K562 (cell line): ENCODE data around the gene KCNQ5. TPM values are rescaled to one million over a fixed set of nuclear protein-coding genes. Genes with fewer than 3 reads are reported as not detected.

Source experiments
- ATAC-seq: fragments of 200-7000 bp; cut with Tn5 transposase; 3 replicates; pipeline ENCODE4 v1.9.1; 2020; ENCODE audit warnings: moderate library complexity
- BruUV-seq: library from RNA; stranded (reverse); fragments of 400-500 nt; replicated peaks from 2 replicates; lab custom pipeline; 2021; lab: Mats Ljungman, UMichigan
- CTCF ChIA-PET: fragments of 300-600 bp; formaldehyde crosslinking; extraction: SDS; loops from one replicate; lab custom pipeline; 2021; ENCODE audit warnings: low intra/inter-chr PET ratio; lab: Yijun Ruan, JAX
- POLR2A ChIA-PET: fragments of 300-600, 350-650 bp; sonication (Branson Sonifier 250); formaldehyde crosslinking; extraction: SDS; loops from one replicate; lab custom pipeline; 2021; ENCODE audit warnings: antibody characterized with exemption, inconsistent platforms; lab: Yijun Ruan, JAX
- DNase-seq, 4 experiments: peaks; one replicate each; pipeline versions ENCODE4 v3.0.0 to v3.0.0-alpha.2; 2011 to 2018; ENCODE audit warnings: low spot score in 3 of 4, mixed read lengths in 3 of 4; ENCODE audit errors: extremely low read depth in 1 of 4
- FAIRE-seq: peaks from 2 replicates; lab custom pipeline; 2011; peaks lifted over from hg19 to GRCh38; lab: Jason Lieb, UNC
- H2AFZ ChIP-seq: 2 replicates; pipeline ENCODE4 v1.6.0; 2011; ENCODE audit warnings: low read depth, low read length, control low read depth, inconsistent platforms
- H3K27ac ChIP-seq: fragments of 200-600 bp; 3 replicates; pipeline ENCODE4 v1.8.0; 2011; ENCODE audit warnings: low read depth, mild to moderate bottlenecking, control low read depth, inconsistent platforms, low read length, moderate library complexity, mixed read lengths; ENCODE audit errors: extremely low read depth
- H3K27me3 ChIP-seq, 2 experiments: fragments of 300-600 bp in 1 of 2; 2 replicates in 1 of 2; 3 replicates in 1 of 2; pipeline versions ENCODE4 v1.6.0 to v1.8.0; 2011; ENCODE audit warnings: inconsistent platforms in 2 of 2, low read length in 2 of 2, mild to moderate bottlenecking in 1 of 2, mixed read lengths in 1 of 2, moderate library complexity in 1 of 2; ENCODE audit not compliant: control insufficient read depth in 2 of 2, insufficient read depth in 2 of 2
- H3K36me3 ChIP-seq: fragments of 300-600 bp; 3 replicates; pipeline ENCODE4 v1.8.0; 2011; ENCODE audit warnings: mild to moderate bottlenecking, low read length, inconsistent platforms; ENCODE audit not compliant: control insufficient read depth, insufficient read depth
- H3K4me1 ChIP-seq, 2 experiments: fragments of 200-600 bp in 1 of 2; replicated peaks in 1 of 2; 2 replicates in 1 of 2; 3 replicates in 1 of 2; pipeline versions ENCODE4 v1.5.1 to v1.8.0; 2011; ENCODE audit warnings: inconsistent platforms in 2 of 2, low read length in 2 of 2, mild to moderate bottlenecking in 1 of 2, mixed read lengths in 1 of 2, moderate library complexity in 1 of 2; ENCODE audit not compliant: control insufficient read depth in 2 of 2, insufficient read depth in 2 of 2
- H3K4me2 ChIP-seq: 2 replicates; pipeline ENCODE4 v1.6.1; 2011; ENCODE audit warnings: low read length, control low read depth, inconsistent platforms, mixed read lengths; ENCODE audit not compliant: insufficient read depth
- H3K4me3 ChIP-seq: fragments of 200-600 bp; sonication (generic), shearing (Covaris generic); 2 replicates; pipeline ENCODE4 v1.5.1; 2016; ENCODE audit warnings: control low read depth, inconsistent platforms
- H3K79me2 ChIP-seq: fragments of 200-600 bp; 3 replicates; pipeline ENCODE4 v1.8.0; 2011; ENCODE audit warnings: low read length, inconsistent platforms; ENCODE audit not compliant: control insufficient read depth, insufficient read depth
- H3K9ac ChIP-seq, 2 experiments: 2 replicates each; pipeline versions ENCODE4 v1.6.0 to v1.6.1; 2011; ENCODE audit warnings: low read depth in 2 of 2, low read length in 2 of 2, control low read depth in 1 of 2, inconsistent platforms in 1 of 2, mild to moderate bottlenecking in 1 of 2, mixed read lengths in 1 of 2; ENCODE audit not compliant: insufficient read depth in 1 of 2
- H3K9me1 ChIP-seq: one replicate; pipeline ENCODE4 v1.6.0; 2011; ENCODE audit warnings: inconsistent platforms, mild to moderate bottlenecking, low read length, moderate library complexity; ENCODE audit not compliant: control insufficient read depth, insufficient read depth
- H3K9me3 ChIP-seq: replicated peaks from 2 replicates; pipeline ENCODE4 v1.5.1; 2011; ENCODE audit warnings: low read depth, low read length, inconsistent platforms; ENCODE audit not compliant: control insufficient read depth, insufficient read depth
- H4K20me1 ChIP-seq: replicated peaks from 2 replicates; pipeline ENCODE4 v1.6.1; 2011; ENCODE audit warnings: low read length, inconsistent platforms, mixed read lengths; ENCODE audit not compliant: control insufficient read depth, insufficient read depth
- BCOR ChIP-seq: fragments of 450-650 bp; IDR thresholded peaks from 2 replicates; pipeline ENCODE4 v1.6.1; 2016
- RBM25 ChIP-seq: fragments of 200-400 bp; formaldehyde crosslinking; IDR thresholded peaks from 2 replicates; pipeline ENCODE4 v1.6.1; 2018; ENCODE audit warnings: low read length, low read depth, moderate library complexity; ENCODE audit not compliant: severe bottlenecking
- SMARCB1 ChIP-seq: IDR thresholded peaks from 2 replicates; pipeline ENCODE4 v1.6.1; 2011; ENCODE audit warnings: improper control_type of control experiment, low read depth; ENCODE audit not compliant: insufficient read length
- ZNF146 ChIP-seq: IDR thresholded peaks from one replicate; pipeline ENCODE4 v1.6.1; 2018; ENCODE audit warnings: missing compliant biosample characterization; ENCODE audit not compliant: unreplicated experiment
- ZNF79 ChIP-seq: fragments of 250-450 bp; sonication (Bioruptor Pico); IDR thresholded peaks from 2 replicates; pipeline ENCODE4 v1.4.0; 2020; ENCODE audit warnings: low read depth, mild to moderate bottlenecking, moderate library complexity
- WGBS: fragments of 100-300 bp; shearing (Covaris generic); methylation state at CpG from one replicate; pipeline ENCODE4 v1.1.6; 2016; ENCODE audit warnings: low coverage, mixed read lengths; ENCODE audit not compliant: insufficient coverage; ENCODE audit errors: missing lambda C conversion rate; 5-methylcytosine and 5-hydroxymethylcytosine counted together
- in situ Hi-C: fragments of 300-500 bp; cut with MboI; formaldehyde crosslinking; loops from 4 replicates; pipeline ENCODE4 v1.15.0; 2018; ENCODE audit warnings: inconsistent platforms, mixed read lengths
- intact Hi-C: fragments of 100-400 bp; cut with micrococcal nuclease; formaldehyde crosslinking; loops from 2 replicates; pipeline ENCODE4 v1.14.2; 2022
- polyA plus RNA-seq, 8 experiments: library from polyadenylated mRNA; depleted of rRNA in 4 of 8; stranded (reverse) in 5 of 8; unstranded in 3 of 8; fragments of >200 nt; fragmentation: Nextera tagmentation in 2 of 8; fragmentation: Illumina TruSeq in 1 of 8; extraction: Ambion mirVana in 2 of 8; extraction: Trizol in 1 of 8; gene quantifications; 2 replicates each; pipeline versions ENCODE4 v1.2.1 to v1.2.3, GENCODE V29; 2011 to 2014; ENCODE audit warnings: inconsistent platforms in 1 of 8, missing spikeins in 1 of 8
- total RNA-seq, 7 experiments: library from RNA; depleted of rRNA in 6 of 7; stranded (reverse); fragments of >200 nt in 6 of 7; fragmentation: Illumina TruSeq in 2 of 7; extraction: Trizol in 2 of 7; gene quantifications; 2 replicates each; pipeline versions ENCODE4 v1.2.1 to v1.2.3, GENCODE V29; 2011 to 2021; ENCODE audit warnings: low replicate concordance in 1 of 7
- TF ChIP-seq, protein P1 (sequence below): fragments of 450-650 bp; IDR thresholded peaks from 2 replicates; pipeline ENCODE4 v1.6.1; 2017; ENCODE audit warnings: antibody characterized with exemption, mild to moderate bottlenecking
- TF ChIP-seq, protein P2 (sequence below): sonication (generic); formaldehyde crosslinking; IDR thresholded peaks from 2 replicates; pipeline ENCODE4 v1.8.1; 2022; ENCODE audit warnings: missing genetic modification reagents

Gene KCNQ5
- total and polyA plus RNA-seq, 9 of the 15 experiments (the other 6 are each of a cell fraction or from before 2014, with no cell fraction given), result 0.31 to 5.9 (median 2.6) TPM

DNA sequence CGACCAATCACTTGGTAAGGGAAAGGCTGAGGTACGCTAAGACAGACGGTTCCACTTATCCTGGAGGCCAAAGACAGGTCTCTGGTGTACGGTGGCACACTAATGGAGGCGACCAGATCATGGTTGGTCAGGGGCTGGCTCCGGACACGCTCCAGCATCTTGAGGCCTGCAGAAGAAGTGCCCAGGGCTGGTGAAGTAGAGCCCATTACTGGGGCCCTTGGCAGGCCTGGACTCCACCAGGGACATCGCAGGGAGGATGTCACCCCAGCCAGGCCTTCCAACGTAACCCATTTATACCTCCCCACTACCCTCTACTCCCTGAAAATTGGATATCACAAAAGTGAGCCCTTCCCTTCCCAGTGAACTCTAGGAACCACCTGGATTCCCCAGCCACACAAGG, 587.3 kb downstream of the KCNQ5 start (continued):
- TF ChIP-seq, protein P1, sequence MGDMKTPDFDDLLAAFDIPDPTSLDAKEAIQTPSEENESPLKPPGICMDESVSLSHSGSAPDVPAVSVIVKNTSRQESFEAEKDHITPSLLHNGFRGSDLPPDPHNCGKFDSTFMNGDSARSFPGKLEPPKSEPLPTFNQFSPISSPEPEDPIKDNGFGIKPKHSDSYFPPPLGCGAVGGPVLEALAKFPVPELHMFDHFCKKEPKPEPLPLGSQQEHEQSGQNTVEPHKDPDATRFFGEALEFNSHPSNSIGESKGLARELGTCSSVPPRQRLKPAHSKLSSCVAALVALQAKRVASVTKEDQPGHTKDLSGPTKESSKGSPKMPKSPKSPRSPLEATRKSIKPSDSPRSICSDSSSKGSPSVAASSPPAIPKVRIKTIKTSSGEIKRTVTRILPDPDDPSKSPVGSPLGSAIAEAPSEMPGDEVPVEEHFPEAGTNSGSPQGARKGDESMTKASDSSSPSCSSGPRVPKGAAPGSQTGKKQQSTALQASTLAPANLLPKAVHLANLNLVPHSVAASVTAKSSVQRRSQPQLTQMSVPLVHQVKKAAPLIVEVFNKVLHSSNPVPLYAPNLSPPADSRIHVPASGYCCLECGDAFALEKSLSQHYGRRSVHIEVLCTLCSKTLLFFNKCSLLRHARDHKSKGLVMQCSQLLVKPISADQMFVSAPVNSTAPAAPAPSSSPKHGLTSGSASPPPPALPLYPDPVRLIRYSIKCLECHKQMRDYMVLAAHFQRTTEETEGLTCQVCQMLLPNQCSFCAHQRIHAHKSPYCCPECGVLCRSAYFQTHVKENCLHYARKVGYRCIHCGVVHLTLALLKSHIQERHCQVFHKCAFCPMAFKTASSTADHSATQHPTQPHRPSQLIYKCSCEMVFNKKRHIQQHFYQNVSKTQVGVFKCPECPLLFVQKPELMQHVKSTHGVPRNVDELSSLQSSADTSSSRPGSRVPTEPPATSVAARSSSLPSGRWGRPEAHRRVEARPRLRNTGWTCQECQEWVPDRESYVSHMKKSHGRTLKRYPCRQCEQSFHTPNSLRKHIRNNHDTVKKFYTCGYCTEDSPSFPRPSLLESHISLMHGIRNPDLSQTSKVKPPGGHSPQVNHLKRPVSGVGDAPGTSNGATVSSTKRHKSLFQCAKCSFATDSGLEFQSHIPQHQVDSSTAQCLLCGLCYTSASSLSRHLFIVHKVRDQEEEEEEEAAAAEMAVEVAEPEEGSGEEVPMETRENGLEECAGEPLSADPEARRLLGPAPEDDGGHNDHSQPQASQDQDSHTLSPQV, result no peak

DNA sequence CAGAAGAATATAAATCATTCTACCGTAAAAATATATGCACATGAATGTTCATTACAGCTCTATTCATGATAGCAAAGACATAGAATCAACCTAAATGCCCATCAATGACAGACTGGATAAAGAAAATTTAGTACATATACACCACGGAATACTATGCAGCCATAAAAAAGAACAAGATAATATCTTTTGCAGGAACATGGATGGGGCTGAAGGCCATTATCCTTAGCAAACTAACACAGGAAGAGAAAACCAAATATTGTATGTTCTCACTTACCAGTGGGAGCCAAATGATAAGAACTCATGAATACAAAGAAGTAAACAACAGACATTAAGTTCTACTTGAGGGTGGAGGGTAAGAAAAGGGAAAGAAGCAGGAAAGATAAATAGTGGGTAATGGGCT, 595.0 kb downstream of the KCNQ5 start:
- Histone ChIP-seq H3K27me3 (peaks cover 0 to 7% of the 10 kb centered on the region in 2 experiments; a peak in 2 of 5 replicates), H3K9me1 (no peaks in the 10 kb centered on the region), H3K27ac (no peak overlapping the region), H3K9ac (no peak overlapping the region), H3K79me2 (no peaks in the 10 kb centered on the region), H3K9me3 (no peaks in the 10 kb centered on the region), H3K4me2 (no peak overlapping the region), H3K36me3 (no peaks in the 10 kb centered on the region), H3K4me1 (no peaks in the 10 kb centered on the region), H3K4me3 (no peak overlapping the region), H2AFZ (no peak overlapping the region), H4K20me1 (no peaks in the 10 kb centered on the region)
- no peak for TF ChIP-seq ZNF79 (CRISPR knock-in tag)
- TF ChIP-seq SMARCB1, result no peak
- TF ChIP-seq BCOR, result 0 out of 2 replicates have a peak, but pooled peaks have one; percentile 22
- peak; percentile 53 for TF ChIP-seq RBM25
- TF ChIP-seq, protein P2, sequence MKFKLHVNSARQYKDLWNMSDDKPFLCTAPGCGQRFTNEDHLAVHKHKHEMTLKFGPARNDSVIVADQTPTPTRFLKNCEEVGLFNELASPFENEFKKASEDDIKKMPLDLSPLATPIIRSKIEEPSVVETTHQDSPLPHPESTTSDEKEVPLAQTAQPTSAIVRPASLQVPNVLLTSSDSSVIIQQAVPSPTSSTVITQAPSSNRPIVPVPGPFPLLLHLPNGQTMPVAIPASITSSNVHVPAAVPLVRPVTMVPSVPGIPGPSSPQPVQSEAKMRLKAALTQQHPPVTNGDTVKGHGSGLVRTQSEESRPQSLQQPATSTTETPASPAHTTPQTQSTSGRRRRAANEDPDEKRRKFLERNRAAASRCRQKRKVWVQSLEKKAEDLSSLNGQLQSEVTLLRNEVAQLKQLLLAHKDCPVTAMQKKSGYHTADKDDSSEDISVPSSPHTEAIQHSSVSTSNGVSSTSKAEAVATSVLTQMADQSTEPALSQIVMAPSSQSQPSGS, result no peak
- TF ChIP-seq ZNF146, result peak; percentile 93
- BruUV-seq, result no TSS peak
- ATAC-seq, result no peak
- 4% methylated on average over 2 of the region's 2 CpGs for WGBS
- CTCF ChIA-PET, result no interaction called here
- intact Hi-C loops (no loop called here), in situ Hi-C loops (no loop called here)
- POLR2A ChIA-PET, result no interaction called here
- no peak for FAIRE-seq
- no peak for DNase-seq
